SK-N-SH (cell line): ENCODE results near the gene CLIC4.

Source experiments
- FOXM1 ChIP-seq: IDR thresholded peaks from 2 replicates; pipeline ENCODE4 v1.4.0; 2012; ENCODE audit warnings: low read depth, mild to moderate bottlenecking
- RAD21 ChIP-seq: IDR thresholded peaks from 2 replicates; pipeline ENCODE4 v1.6.1; 2012; ENCODE audit warnings: mild to moderate bottlenecking, low read length
- TF ChIP-seq, protein P1 (sequence below): IDR thresholded peaks from 2 replicates; pipeline ENCODE4 v1.6.1; 2012; ENCODE audit warnings: mild to moderate bottlenecking, low read depth, low read length, moderate library complexity

- TF ChIP-seq, protein P1, sequence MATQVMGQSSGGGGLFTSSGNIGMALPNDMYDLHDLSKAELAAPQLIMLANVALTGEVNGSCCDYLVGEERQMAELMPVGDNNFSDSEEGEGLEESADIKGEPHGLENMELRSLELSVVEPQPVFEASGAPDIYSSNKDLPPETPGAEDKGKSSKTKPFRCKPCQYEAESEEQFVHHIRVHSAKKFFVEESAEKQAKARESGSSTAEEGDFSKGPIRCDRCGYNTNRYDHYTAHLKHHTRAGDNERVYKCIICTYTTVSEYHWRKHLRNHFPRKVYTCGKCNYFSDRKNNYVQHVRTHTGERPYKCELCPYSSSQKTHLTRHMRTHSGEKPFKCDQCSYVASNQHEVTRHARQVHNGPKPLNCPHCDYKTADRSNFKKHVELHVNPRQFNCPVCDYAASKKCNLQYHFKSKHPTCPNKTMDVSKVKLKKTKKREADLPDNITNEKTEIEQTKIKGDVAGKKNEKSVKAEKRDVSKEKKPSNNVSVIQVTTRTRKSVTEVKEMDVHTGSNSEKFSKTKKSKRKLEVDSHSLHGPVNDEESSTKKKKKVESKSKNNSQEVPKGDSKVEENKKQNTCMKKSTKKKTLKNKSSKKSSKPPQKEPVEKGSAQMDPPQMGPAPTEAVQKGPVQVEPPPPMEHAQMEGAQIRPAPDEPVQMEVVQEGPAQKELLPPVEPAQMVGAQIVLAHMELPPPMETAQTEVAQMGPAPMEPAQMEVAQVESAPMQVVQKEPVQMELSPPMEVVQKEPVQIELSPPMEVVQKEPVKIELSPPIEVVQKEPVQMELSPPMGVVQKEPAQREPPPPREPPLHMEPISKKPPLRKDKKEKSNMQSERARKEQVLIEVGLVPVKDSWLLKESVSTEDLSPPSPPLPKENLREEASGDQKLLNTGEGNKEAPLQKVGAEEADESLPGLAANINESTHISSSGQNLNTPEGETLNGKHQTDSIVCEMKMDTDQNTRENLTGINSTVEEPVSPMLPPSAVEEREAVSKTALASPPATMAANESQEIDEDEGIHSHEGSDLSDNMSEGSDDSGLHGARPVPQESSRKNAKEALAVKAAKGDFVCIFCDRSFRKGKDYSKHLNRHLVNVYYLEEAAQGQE: no peak
- TF ChIP-seq RAD21: no peak
- TF ChIP-seq FOXM1: no peak
Observed at GRCh38 chr1:24724345-24725208, 20.7 kb upstream of the CLIC4 start.
